Measurements from ENCODE around the gene EIF4G1.
"Not testable (repeated sequence)": the region's sequence is repeated elsewhere in the genome, so short reads cannot be mapped to it uniquely, and the experiment has no call there.

Gene EIF4G1

DNA sequence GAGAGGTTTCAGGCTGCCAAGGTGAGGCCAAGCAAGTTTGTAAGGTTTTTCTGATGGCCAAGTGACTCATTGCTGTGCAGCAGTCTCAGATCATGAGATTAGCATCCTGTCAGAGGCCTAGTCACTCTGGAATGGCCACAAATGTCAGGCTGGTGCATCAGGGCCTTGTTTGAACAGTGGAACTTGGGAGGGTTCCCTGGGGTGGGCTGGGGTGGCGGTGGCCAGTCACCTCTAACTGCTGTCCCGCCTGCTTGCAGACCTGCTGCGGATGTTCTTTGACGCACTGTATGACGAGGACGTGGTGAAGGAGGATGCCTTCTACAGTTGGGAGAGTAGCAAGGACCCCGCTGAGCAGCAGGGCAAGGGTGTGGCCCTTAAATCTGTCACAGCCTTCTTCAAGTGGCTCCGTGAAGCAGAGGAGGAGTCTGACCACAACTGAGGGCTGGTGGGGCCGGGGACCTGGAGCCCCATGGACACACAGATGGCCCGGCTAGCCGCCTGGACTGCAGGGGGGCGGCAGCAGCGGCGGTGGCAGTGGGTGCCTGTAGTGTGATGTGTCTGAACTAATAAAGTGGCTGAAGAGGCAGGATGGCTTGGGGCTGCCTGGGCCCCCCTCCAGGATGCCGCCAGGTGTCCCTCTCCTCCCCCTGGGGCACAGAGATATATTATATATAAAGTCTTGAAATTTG lies 20.2 kb downstream of the EIF4G1 start:
- DNase-seq (ENCODE audit: low read depth in 2 of 2) = peak in 1 of 2 donors; percentile 11

DNA sequence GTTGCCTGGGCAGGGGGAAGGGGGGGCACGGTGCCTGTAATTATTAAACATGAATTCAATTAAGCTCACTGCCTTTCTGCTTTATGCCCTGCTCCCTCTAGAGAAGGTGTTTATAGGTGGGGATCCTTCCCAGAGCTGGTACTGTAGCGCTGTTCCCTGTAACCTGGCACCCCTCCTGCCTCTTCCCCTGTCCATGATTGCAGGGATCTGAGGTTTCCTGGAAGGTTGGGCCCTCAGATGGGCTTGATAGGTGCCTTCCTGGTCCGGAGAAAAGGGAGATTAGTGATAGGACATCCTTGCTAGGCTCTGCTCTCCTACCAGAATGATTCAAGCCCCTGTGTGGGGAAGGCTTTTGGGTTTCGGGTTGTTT lies 20.9 kb downstream of the EIF4G1 start:
- DNase-seq (ENCODE audit: low read depth in 2 of 2) = no peak

DNA sequence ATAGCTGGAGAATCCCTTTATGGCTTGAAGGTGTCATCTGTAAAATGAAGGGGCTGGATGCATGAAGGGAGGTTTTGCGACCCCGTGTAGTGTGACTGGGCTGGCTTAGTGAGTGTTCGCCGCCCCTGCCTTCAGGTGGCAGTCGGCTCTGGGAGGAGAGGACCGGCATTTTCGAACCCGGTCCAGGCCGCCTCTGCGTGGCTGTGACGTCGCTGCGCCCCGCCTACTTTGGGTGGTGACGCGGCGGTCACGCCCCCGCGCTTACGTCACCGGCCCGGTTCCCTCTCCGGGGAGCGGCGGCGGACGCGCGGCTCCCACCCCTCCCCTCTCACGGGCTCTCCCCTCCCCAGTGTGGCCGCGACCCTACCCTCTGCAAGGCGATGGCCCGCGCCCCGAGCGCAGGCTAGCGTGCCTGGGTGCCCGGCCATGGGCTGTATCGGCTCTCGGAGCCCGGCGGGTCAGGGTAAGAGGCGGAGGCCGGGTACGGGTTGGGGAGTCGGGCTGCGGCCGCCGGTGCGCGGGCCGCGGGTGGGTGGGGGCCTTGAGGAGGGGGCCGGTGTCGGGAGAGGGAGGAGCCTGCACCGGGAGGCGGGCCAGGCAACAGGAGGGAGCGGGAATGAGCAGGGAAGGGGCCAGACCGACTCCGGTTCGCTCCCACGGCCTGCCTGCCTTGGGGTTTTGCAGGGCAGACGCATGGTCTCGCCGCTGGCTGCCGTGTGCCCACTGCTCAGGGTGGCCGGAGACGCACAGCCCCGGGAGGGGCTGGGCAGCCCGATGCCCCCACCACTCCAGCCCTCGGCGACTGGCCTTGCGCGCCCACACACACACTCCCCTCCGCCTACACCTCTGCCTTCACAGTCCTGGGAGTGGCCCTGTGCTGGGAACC lies 21.5 kb downstream of the EIF4G1 start:
- DNase-seq (ENCODE audit: low read depth in 2 of 2) = peak; percentile 74 to 80

DNA sequence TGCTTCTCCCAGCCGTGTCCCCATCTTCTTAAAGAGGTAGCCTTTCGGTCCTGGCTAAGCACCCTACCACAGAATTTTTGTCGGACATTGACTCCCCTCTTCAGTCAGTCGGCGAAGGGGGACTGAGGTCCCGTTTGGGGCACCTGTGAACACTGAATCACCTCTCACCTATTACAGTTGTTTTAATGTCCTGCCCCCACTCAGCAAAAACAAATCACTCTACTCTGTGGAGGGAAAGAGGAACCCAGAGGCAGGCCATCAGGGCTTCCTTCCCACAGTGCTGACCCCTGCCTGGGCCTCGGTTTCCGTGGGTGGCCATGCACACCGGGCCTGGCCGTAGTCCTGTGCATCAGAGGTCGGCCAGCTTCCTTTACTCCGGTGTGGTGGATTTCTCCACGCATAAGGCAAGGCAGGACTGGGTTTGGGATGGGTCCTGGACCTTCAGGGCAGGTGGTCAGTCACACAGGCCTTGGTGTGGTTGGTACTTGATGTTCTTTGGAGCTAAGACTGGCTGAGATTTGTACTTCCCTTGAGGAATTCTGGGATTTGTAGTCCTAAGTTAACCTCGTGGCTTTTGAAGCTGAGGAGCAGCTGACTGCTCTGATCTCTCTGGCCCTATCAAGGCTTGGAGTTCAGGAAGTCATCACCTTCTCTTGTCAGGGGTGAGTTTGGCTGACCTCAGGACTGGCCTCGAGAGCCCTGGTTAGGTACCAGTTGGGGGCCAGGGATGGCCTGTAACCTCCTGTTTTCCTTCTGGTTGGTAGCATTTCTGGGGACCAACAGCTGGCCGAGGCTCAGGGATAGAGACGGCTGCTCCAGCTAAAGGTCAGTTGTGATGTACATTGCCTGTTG lies 22.4 kb downstream of the EIF4G1 start:
- no peak for DNase-seq (ENCODE audit: low read depth in 2 of 2)

DNA sequence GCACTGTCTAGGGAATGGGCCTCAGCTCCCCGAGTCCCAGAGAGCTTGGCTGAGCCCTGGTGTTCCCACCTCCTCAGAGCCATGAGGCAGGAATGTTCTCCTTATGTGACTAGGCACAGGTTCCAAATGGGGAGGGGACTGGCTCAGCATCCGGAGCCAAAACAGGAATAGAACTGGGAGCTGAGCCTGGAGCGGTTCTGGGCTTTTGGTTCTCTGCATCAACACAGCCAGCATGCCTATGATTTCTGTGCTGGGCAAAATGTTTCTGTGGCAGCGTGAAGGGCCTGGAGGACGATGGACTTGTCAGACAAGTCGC lies 23.0 kb downstream of the EIF4G1 start, which contains the start of gene FAM131A:
Gene FAM131A (plus strand): TSS at position 202 of the 316 bp plus-strand sequence. CDS start 31 bp downstream, at position 233.
- DNase-seq (ENCODE audit: low read depth in 2 of 2) = no peak

DNA sequence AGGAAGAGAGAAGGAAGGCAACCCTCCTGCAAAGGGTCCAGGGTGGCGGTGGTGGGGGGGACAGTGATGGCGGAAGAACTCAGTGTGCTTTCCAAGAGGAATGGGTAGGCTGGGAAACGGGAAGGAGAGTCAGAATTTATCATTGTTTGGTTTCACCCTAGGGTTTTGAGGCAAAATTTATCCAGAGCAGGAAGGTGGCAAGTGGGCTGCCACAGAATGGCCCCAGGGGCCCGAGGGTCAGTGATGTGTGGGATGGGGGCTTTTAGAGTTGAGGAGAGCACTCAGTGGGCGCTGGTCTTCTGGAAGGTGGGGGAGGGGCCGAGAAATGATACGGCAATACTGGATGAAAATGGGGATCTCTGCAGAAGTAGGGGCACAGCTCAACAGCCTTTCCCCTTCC lies 23.6 kb downstream of the EIF4G1 start:
- DNase-seq (ENCODE audit: low read depth in 2 of 2) = no peak

DNA sequence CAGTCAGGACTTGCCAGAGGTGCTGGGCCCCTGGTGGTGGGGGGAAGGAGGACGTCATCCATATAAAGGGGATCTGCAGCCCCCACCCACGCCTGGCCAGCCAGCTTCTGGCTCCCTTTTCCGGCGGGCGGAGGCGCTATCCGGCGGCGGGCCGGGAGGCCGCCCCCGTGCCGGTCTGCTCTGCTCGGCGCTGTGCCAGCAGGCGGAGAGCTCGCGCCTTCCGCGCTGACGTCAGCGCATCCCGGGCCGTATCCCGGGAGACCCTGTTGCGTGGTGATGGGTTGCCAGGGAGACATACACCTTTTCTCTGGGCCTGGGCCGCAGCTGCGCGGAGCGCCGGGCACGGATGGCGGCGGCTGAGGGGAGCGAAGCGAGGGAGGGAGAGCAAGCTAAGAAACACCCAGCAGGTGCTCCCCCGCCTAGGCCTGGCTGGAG lies 24.1 kb downstream of the EIF4G1 start:
- DNase-seq (ENCODE audit: low read depth in 2 of 2) = no peak

DNA sequence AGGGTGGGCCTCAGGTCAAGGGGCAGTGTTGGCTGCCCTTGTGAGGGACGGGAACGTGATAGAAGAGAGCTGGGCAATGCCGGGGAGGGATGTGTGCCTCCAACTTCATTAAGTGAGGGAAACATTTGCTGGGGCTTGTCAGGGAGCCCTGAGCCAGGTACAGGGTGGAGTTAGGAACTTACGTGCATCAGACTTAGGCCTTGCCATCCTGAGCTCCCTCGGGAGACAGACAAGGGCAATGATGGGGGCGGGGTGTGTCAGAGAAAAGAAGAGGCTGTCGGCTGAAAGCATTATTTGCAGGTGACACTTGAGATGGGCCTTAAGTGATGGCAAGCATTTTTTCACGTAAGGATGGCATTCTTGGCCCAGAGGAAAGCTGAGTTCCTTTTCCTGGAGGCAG lies 24.6 kb downstream of the EIF4G1 start:
- no peak for DNase-seq (ENCODE audit: low read depth in 2 of 2)

DNA sequence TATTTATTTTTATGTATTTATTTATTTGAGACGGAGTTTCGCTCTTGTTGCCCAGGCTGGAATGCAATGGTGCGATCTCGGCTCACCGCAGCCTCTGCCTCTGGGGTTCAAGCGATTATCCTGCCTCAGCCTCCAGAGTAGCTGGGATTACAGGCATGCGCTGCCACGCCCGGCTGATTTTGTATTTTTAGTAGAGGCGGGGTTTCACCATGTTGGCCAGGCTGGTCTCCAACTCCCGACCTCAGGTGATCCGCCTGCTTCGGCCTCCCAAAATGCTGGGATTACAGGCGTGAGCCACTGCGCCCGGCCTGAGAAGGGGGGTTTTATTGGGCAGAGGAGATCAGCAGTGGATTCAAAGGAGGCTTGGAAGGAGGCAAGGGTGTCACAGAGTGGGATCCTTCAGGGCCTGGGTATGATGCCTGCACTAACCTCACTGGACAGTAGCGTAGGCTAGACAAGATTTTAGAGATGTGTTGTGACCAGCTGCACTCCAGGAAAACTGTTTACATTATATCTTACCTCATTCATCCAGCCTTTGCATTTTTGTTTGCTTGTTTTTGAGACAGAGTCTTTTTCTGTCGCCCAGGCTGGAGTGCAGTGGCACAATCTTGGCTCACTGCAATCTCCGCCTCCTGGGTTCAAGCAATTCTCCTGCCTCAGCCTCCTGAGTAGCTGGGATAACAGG lies 25.2 kb downstream of the EIF4G1 start:
- not testable (repeated sequence) for DNase-seq (ENCODE audit: low read depth in 2 of 2)

DNA sequence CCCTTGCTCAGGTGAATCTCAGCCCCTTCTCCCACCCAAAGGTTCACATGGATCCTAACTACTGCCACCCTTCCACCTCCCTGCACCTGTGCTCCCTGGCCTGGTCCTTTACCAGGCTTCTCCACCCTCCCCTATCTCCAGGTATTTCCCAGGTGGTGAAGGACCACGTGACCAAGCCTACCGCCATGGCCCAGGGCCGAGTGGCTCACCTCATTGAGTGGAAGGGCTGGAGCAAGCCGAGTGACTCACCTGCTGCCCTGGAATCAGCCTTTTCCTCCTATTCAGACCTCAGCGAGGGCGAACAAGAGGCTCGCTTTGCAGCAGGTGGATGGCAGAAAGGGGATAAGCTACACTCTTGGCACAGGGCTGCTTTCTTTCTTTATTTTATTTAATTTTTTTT lies 27.5 kb downstream of the EIF4G1 start:
- DNase-seq (ENCODE audit: low read depth in 2 of 2) = no peak

DNA sequence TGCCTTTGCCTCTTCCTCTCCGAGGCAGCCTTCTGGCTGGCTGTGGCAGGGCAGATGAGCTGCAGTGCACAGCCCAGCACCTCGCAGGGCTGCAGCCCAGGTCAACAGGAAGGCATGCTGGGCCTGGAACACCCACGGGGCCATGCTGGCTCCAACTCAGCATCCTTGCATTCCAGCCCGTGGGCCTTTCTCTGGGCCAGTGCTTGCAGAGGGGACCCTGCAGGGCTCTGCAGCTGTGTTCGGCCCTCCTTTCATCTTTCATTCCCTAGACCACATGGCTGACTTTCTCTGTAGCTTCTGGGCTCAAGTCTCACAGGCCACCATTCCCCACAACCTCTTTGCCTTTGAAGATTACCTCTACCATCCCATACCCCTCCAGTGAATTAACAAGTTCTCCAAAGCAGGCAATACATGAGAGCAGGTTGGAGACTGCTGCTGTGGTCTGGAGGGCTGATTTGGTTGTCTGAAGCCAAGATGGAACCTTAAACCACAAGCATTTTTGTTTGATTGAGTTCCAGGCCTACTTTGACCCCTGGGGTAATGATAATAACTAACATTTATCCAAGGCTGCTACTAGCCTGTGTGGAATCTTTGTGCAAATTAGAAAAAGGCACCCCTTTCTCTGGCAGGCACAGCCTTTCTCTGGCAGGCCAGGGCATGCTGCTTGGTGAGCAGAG lies 28.9 kb downstream of the EIF4G1 start:
- DNase-seq (ENCODE audit: low read depth in 2 of 2) = no peak

DNA sequence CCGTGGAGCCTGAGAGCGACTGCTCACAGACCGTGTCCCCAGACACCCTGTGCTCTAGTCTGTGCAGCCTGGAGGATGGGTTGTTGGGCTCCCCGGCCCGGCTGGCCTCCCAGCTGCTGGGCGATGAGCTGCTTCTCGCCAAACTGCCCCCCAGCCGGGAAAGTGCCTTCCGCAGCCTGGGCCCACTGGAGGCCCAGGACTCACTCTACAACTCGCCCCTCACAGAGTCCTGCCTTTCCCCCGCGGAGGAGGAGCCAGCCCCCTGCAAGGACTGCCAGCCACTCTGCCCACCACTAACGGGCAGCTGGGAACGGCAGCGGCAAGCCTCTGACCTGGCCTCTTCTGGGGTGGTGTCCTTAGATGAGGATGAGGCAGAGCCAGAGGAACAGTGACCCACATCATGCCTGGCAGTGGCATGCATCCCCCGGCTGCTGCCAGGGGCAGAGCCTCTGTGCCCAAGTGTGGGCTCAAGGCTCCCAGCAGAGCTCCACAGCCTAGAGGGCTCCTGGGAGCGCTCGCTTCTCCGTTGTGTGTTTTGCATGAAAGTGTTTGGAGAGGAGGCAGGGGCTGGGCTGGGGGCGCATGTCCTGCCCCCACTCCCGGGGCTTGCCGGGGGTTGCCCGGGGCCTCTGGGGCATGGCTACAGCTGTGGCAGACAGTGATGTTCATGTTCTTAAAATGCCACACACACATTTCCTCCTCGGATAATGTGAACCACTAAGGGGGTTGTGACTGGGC lies 30.3 kb downstream of the EIF4G1 start:
- no peak for DNase-seq (ENCODE audit: low read depth in 2 of 2)

DNA sequence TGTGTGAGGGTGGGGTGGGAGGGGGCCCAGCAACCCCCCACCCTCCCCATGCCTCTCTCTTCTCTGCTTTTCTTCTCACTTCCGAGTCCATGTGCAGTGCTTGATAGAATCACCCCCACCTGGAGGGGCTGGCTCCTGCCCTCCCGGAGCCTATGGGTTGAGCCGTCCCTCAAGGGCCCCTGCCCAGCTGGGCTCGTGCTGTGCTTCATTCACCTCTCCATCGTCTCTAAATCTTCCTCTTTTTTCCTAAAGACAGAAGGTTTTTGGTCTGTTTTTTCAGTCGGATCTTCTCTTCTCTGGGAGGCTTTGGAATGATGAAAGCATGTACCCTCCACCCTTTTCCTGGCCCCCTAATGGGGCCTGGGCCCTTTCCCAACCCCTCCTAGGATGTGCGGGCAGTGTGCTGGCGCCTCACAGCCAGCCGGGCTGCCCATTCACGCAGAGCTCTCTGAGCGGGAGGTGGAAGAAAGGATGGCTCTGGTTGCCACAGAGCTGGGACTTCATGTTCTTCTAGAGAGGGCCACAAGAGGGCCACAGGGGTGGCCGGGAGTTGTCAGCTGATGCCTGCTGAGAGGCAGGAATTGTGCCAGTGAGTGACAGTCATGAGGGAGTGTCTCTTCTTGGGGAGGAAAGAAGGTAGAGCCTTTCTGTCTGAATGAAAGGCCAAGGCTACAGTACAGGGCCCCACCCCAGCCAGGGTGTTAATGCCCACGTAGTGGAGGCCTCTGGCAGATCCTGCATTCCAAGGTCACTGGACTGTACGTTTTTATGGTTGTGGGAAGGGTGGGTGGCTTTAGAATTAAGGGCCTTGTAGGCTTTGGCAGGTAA lies 31.1 kb downstream of the EIF4G1 start:
- DNase-seq (ENCODE audit: low read depth in 2 of 2) = no peak

DNA sequence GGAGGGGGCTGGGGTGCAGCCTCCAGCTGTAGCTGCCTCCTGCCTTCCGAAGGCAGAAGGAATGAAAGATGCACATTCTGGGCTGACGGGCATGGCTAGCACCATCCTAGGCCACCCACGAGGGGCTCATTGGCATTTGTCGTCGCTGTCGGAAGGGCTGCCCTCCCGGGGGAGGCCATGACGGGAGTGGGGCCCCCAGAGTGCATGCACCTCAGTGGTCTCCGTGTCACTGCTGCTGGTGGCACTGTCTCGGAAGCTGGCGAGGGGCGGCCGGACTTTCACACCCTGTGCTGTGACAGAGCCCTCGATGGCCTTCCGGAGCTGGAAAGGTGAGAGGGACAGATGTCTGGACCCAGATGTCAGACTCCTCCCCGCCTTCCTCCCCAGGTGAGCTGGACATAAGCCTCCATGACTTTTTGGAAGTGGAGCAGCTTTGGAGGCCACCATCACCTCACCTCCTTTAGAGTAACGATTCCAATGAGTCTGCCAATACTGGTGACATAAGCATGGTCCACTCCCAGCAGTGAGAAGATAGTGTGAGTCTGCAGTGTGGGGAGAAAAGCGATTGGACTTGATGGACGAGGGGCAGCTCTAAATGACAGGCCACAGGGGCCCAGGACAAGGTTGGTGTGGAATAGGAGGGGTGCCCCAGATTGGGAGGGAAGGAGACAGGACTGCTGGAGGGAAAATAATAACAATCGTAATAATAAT lies 32.2 kb downstream of the EIF4G1 start:
- DNase-seq (ENCODE audit: low read depth in 2 of 2) = no peak

DNA sequence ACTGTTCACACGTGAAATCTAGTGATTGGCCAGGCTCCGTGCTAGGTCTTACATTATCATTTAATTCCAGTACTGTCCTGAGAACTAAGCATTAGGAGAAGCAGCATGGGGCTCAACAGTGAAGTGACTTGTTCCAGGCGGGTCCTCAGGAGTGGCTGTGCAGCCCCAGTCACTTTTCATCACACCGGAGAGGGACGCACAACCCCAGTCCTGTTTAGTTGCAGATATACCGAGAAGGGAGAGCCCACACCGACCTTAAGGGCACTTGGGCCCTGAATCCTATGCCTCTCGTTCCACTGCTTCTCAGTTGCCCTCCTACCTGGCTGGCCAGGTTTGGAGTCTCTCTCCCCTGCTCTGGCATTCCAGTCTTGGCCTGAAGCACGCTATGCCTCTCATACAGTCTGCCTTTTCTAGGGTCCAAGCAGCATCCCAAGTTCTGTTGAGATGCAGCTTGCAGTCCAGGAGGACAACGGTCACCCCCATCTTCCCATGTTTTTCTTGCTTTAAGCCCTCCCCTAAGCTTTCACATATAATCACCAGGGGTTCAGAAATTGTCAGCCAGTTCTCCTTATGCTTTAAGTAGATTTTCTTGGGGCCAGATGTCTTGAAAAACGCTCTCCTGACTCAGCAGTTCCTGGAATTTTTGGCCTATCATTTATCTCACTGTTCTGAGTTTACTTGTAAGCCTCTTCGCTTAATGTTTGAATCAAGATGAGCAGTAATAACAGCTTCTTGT lies 33.1 kb downstream of the EIF4G1 start:
- DNase-seq (ENCODE audit: low read depth in 2 of 2) = no peak

DNA sequence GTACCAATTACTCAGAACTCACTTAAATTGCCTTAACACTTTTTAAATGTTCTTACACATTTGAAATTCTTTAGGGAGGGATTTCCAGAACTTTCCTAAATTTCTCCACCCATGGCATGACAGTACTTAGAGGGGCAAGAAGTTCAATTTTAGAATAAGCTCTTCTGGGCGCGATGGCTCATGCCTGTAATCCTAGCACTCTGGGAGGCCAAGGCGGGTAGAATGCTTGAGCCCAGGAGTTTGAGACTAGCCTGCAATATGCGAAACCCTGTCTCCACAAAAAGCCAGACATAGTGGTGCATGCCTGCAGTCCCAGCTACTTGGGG lies 33.6 kb downstream of the EIF4G1 start:
- DNase-seq (ENCODE audit: low read depth in 2 of 2) = no peak

DNA sequence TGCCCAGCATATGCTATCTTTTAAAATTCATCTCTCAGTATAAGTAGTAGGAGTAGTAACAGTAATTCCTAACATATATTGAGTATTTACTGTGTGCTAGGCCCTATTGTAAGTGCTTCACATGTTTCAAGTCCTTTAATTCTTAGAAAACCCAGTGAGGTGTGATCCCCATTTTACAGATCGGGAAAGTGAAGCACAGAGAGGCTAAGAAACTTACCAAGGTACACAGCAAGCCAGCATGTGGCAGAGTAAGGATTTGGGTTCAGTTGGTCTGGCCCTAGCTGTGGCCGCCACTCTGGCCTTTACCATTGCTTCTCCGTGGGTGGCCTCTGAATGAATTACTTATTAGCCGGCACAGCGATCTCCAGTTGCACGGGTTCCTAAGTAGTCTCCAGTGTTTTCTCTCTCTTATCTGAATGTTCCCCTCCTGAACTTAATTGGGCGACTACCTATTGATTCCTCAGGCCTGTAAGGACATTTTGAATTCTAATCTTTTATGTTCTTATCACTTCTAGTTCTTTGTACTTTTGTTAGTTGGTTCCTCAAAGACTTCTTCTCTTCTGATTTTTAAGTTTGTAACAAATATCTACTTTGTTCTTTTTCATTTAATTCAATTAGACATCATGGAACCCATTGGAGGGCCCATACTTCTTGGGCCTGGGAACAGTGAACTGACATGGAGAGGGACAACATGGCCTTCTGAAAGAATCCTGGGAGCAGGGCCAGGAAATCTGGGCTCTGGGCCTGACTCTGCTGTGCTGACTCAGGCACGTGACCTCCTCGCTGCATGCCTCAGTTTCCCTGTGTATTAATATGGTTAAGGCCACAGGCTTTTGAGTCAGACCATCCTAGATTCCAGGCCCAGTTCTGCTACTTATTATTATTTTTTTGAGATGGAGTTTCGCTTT lies 35.4 kb downstream of the EIF4G1 start:
- DNase-seq (ENCODE audit: low read depth in 2 of 2) = no peak

All from stimulated activated CD8-positive, alpha-beta memory T cell treated with anti-CD3 and anti-CD28 coated beads, Interleukin-2, amount 100 ng/mL, for 1 hour (primary cell).